Hematopoietic multipotent progenitor cell treated with erythropoietin and hydrocortisone succinate and interleukin-3 and kit ligand, for 15 days (in vitro differentiated cells): ENCODE data around the gene SNCB.

Experiments
- DNase-seq: peaks from one replicate; pipeline ENCODE4 v3.0.0-alpha.2; 2015; ENCODE audit warnings: low spot score

Gene SNCB

GRCh38 chr5:176644294-176644693 lies 14.0 kb upstream of the SNCB start:
- no peak for DNase-seq

- DNase-seq: no peak
Observed at GRCh38 chr5:176643491-176644219, 13.3 kb upstream of the SNCB start.

GRCh38 chr5:176642675-176643490 lies 12.5 kb upstream of the SNCB start:
- no peak for DNase-seq

- no peak for DNase-seq
Observed at GRCh38 chr5:176640616-176641015, 10.3 kb upstream of the SNCB start.

- no peak for DNase-seq
Observed at GRCh38 chr5:176639981-176640380, 9.6 kb upstream of the SNCB start.

GRCh38 chr5:176639208-176639607 lies 8.9 kb upstream of the SNCB start:
- DNase-seq: no peak

GRCh38 chr5:176638437-176638836 lies 8.1 kb upstream of the SNCB start:
- no peak for DNase-seq

- DNase-seq: no peak
Observed at GRCh38 chr5:176637556-176637955, 7.2 kb upstream of the SNCB start.

GRCh38 chr5:176636426-176636825 lies 6.1 kb upstream of the SNCB start:
- no peak for DNase-seq

- DNase-seq: no peak
Observed at GRCh38 chr5:176633598-176633997, 3.3 kb upstream of the SNCB start.

GRCh38 chr5:176632745-176633144 lies 2.4 kb upstream of the SNCB start:
- no peak for DNase-seq

GRCh38 chr5:176631383-176632200 lies 1.3 kb upstream of the SNCB start:
- DNase-seq: no peak

GRCh38 chr5:176630681-176631222 lies 418 bp upstream of the SNCB start:
- DNase-seq: no peak

GRCh38 chr5:176629317-176629852 lies 949 bp downstream of the SNCB start:
- no peak for DNase-seq

- DNase-seq: no peak
Observed at GRCh38 chr5:176628406-176629228, 1.7 kb downstream of the SNCB start.

- DNase-seq: no peak
Observed at GRCh38 chr5:176627582-176627981, 2.8 kb downstream of the SNCB start.

- no peak for DNase-seq
Observed at GRCh38 chr5:176626876-176627236, 3.5 kb downstream of the SNCB start.

- DNase-seq: no peak
Observed at GRCh38 chr5:176625966-176626875, 4.1 kb downstream of the SNCB start.

- no peak for DNase-seq
Observed at GRCh38 chr5:176625512-176625911, 4.8 kb downstream of the SNCB start.

GRCh38 chr5:176624938-176625337 lies 5.4 kb downstream of the SNCB start:
- no peak for DNase-seq
